Measurements from ENCODE around the gene AMDHD1.

The AMDHD1 gene

GRCh38 chr12:95984682-95985081, 41.6 kb downstream of the AMDHD1 start:
- no peak overlapping the region for H3K4me3 ChIP-seq (ENCODE audit: low read depth, low read length)
- no peak for TF ChIP-seq MAX (IDR thresholded peaks at IDR 0.05; ENCODE audit: low read depth, low read length)
- TF ChIP-seq MYC (IDR thresholded peaks at IDR 0.05; ENCODE audit: low read depth, low read length) = no peak
- DNase-seq (ENCODE audit: low read depth) = no peak

- TF ChIP-seq CTCF (IDR thresholded peaks at IDR 0.05; ENCODE audit: low read depth, low read length) = no peak
- TF ChIP-seq MAX (IDR thresholded peaks at IDR 0.05; ENCODE audit: low read depth, low read length) = no peak
- no peak for TF ChIP-seq MYC (IDR thresholded peaks at IDR 0.05; ENCODE audit: low read depth, low read length)
- TF ChIP-seq POLR2A (IDR thresholded peaks at IDR 0.05; ENCODE audit: extremely low read depth, insufficient read length) = no peak
- DNase-seq (ENCODE audit: low read depth) = no peak
- H3K4me3 ChIP-seq (ENCODE audit: low read depth, low read length) = no peak overlapping the region
Measured at GRCh38 chr12:95986635-95987570, 43.8 kb downstream of the AMDHD1 start.

GRCh38 chr12:95988506-95989275, 45.6 kb downstream of the AMDHD1 start:
- no peak for DNase-seq (ENCODE audit: low read depth)
- H3K4me3 ChIP-seq (ENCODE audit: low read depth, low read length) = no peak overlapping the region
- no peak for TF ChIP-seq MYC (IDR thresholded peaks at IDR 0.05; ENCODE audit: low read depth, low read length)
- no peak for TF ChIP-seq CTCF (IDR thresholded peaks at IDR 0.05; ENCODE audit: low read depth, low read length)
- TF ChIP-seq POLR2A (IDR thresholded peaks at IDR 0.05; ENCODE audit: extremely low read depth, insufficient read length) = no peak
- no peak for TF ChIP-seq MAX (IDR thresholded peaks at IDR 0.05; ENCODE audit: low read depth, low read length)

GRCh38 chr12:95989504-95990123, 46.5 kb downstream of the AMDHD1 start:
- TF ChIP-seq POLR2A (IDR thresholded peaks at IDR 0.05; ENCODE audit: extremely low read depth, insufficient read length) (no peak), CTCF (IDR thresholded peaks at IDR 0.05; ENCODE audit: low read depth, low read length) (no peak), MYC (IDR thresholded peaks at IDR 0.05; ENCODE audit: low read depth, low read length) (no peak), MAX (IDR thresholded peaks at IDR 0.05; ENCODE audit: low read depth, low read length) (no peak)
- no peak for DNase-seq (ENCODE audit: low read depth)
- H3K4me3 ChIP-seq (ENCODE audit: low read depth, low read length) = no peak overlapping the region

- no peak overlapping the region for H3K4me3 ChIP-seq (ENCODE audit: low read depth, low read length)
- TF ChIP-seq MAX (IDR thresholded peaks at IDR 0.05; ENCODE audit: low read depth, low read length) (no peak), CTCF (IDR thresholded peaks at IDR 0.05; ENCODE audit: low read depth, low read length) (no peak), POLR2A (IDR thresholded peaks at IDR 0.05; ENCODE audit: extremely low read depth, insufficient read length) (no peak), MYC (IDR thresholded peaks at IDR 0.05; ENCODE audit: low read depth, low read length) (no peak)
- DNase-seq (ENCODE audit: low read depth) = no peak
Measured at GRCh38 chr12:95990136-95990535, 47.0 kb downstream of the AMDHD1 start.

All from NB4 (cell line).